Measurements from ENCODE around the gene C3orf20.

Gene C3orf20

GRCh38 chr3:14674841-14675240 is at the start of gene C3orf20:
Gene C3orf20, plus strand, starts transcription at chr3:14675141. Its CDS starts 7,573 bp downstream, at chr3:14682714.
- no peak for DNase-seq

- no peak for DNase-seq
Measured at GRCh38 chr3:14625443-14625842, 49.5 kb upstream of the C3orf20 start.

GRCh38 chr3:14627815-14628214 is 47.1 kb upstream of the C3orf20 start:
- no peak for DNase-seq

- DNase-seq = no peak
Measured at GRCh38 chr3:14628406-14628805, 46.5 kb upstream of the C3orf20 start.

GRCh38 chr3:14630404-14631100 is 44.4 kb upstream of the C3orf20 start:
- DNase-seq = no peak

GRCh38 chr3:14631101-14631497 is 43.8 kb upstream of the C3orf20 start:
- DNase-seq = no peak

- no peak for DNase-seq
Measured at GRCh38 chr3:14631687-14632441, 43.1 kb upstream of the C3orf20 start.

- no peak for DNase-seq
Measured at GRCh38 chr3:14632442-14632930, 42.5 kb upstream of the C3orf20 start.

- no peak for DNase-seq
Measured at GRCh38 chr3:14633417-14633816, 41.5 kb upstream of the C3orf20 start.

- peak; percentile 48 to 64 for DNase-seq
Measured at GRCh38 chr3:14633819-14634424, 41.0 kb upstream of the C3orf20 start.

- DNase-seq = no peak
Measured at GRCh38 chr3:14634763-14635400, 40.1 kb upstream of the C3orf20 start.

- no peak for DNase-seq
Measured at GRCh38 chr3:14636496-14637087, 38.3 kb upstream of the C3orf20 start.

- no peak for DNase-seq
Measured at GRCh38 chr3:14640157-14640562, 34.8 kb upstream of the C3orf20 start.

- DNase-seq = no peak
Measured at GRCh38 chr3:14640734-14641133, 34.2 kb upstream of the C3orf20 start.

- DNase-seq = no peak
Measured at GRCh38 chr3:14641346-14641745, 33.6 kb upstream of the C3orf20 start.

GRCh38 chr3:14645453-14645852 is 29.5 kb upstream of the C3orf20 start:
- no peak for DNase-seq

- no peak for DNase-seq
Measured at GRCh38 chr3:14646131-14646573, 28.8 kb upstream of the C3orf20 start.

- no peak for DNase-seq
Measured at GRCh38 chr3:14646589-14647413, 28.1 kb upstream of the C3orf20 start.

- no peak for DNase-seq
Measured at GRCh38 chr3:14647976-14648955, 26.7 kb upstream of the C3orf20 start.

GRCh38 chr3:14649466-14649865 is 25.5 kb upstream of the C3orf20 start:
- no peak for DNase-seq

GRCh38 chr3:14650193-14650592 is 24.7 kb upstream of the C3orf20 start:
- DNase-seq = no peak

All from inflammatory macrophage treated with lipopolysaccharide for 1 hour (primary cell).